Occipital lobe (tissue), 2 donors: ENCODE measurements around the gene MTHFD2L. TPM values are rescaled to one million over a fixed set of nuclear protein-coding genes. Genes with fewer than 3 reads are reported as not detected.
"Not testable (repeated sequence)": the region's sequence is repeated elsewhere in the genome, so short reads cannot be mapped to it uniquely, and the experiment has no call there.

Source experiments
- DNase-seq: peaks from one replicate; lab custom pipeline; 2025; lab: John Stamatoyannopoulos, UW
- total RNA-seq: library from RNA; depleted of rRNA; stranded (reverse); fragments of >200 nt; gene quantifications from one replicate; pipeline ENCODE4 v1.2.3, GENCODE V29; 2014

Gene MTHFD2L
- total RNA-seq, 1 donor from 2014 or later, result 48.0 TPM

DNA sequence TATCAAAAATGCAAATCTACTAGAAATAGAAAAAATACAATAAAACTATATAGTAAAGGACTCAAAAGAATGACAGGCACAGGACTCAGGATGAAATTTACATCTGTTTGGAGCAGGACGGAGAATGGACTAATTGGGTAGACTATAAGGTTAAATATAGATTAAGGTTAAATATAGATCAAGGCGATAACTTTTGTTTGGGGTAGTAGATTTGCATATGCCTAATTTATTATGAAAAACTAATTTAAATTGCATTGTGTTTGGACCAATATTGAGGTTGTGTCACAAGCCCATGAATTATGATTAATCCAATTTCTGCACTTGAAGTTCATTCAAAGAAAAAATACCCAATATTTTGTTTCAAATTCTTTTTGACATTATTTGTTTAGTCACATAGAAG, 31.0 kb downstream of the MTHFD2L start:
- DNase-seq, result no peak

- DNase-seq, result no peak
Measured at GRCh38 chr4:74189331-74190043, 31.6 kb downstream of the MTHFD2L start.

- DNase-seq, result no peak
Measured at GRCh38 chr4:74190332-74190731, 32.4 kb downstream of the MTHFD2L start.

GRCh38 chr4:74190919-74191397, 33.0 kb downstream of the MTHFD2L start:
- DNase-seq, result no peak

DNA sequence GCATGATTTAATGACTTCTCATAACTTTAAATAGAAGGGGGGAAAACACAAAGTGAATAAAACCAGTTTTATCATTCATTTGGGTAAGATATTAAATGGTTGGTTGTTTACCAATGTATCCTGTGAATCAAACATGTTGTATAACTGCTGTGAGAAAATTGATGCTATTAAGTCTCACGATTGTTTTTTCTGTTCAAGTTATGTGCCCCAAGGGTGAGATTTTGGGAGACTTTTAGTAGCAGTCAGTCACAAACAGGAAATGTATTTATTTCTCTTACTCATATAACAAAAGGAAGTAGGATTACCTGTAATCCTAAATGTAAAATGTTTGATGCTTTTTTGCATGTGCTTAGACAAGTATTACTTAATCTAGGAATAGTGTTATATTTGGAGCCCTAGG, 39.2 kb downstream of the MTHFD2L start:
- no peak for DNase-seq

DNA sequence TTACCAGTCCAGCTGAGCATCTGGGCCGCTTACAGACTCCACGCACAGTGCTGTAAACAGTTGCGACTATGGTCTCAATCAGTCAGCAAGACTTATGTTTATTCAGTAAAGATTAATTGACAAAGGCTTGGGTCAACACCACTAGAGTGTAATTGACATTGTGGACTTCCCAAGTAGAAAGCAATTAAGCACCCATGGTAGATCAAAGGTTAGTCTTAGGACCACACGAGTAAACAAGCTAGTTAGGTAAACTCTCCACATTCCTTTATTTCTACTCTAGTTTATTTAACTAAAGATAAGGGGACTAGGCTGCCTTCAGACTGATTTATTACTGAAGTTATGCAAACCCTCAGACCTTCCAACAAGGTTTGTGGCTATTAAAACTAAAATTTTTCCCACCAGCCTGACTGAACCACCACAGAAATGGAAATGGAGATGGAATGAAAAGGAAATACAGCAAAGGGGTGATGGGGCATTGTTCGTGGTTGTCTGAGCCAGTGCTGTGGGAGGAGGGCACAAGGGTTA, 44.2 kb downstream of the MTHFD2L start:
- DNase-seq, result no peak

GRCh38 chr4:74203467-74203866, 45.5 kb downstream of the MTHFD2L start:
- no peak for DNase-seq

GRCh38 chr4:74205046-74205445, 47.1 kb downstream of the MTHFD2L start:
- DNase-seq, result no peak

GRCh38 chr4:74205559-74205958, 47.6 kb downstream of the MTHFD2L start:
- DNase-seq, result no peak

- no peak for DNase-seq
Measured at GRCh38 chr4:74206088-74206825, 48.3 kb downstream of the MTHFD2L start.

DNA sequence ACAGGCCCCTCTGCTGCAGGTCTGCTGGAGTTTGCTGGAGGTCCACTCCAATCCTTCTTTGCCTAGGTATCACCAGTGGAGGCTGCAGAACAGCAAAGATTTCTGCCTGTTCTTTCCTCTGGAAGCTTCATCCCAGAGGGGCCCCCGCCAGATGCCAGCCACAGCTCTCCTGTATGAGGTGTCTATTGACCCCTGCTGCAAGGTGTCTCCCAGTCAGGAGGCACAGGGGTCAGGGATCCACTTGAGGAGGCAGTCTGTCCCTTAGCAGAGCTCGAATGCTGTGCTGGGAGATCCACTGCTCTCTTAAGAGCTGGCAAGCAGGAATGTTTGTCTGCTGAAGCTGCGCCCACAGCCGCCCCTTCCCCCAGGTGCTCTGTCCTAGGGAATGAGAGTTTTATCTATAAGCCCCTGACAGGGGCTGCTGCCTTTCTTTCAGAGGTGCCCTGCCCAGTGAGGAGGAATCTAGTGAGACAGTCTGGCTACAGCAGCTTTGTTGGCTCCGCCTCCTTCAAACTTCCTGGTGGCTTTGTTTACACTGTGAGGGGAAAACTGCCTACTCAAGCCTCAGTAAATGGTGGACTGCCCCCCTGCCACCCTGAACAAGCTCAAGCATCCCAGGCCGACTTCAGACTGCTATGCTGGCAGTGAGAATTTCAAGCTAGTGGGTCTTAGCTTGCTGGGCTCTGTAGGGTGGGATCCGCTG, 56.7 kb downstream of the MTHFD2L start:
- not testable (repeated sequence) for DNase-seq

GRCh38 chr4:74215236-74215635, 57.3 kb downstream of the MTHFD2L start:
- DNase-seq, result not testable (repeated sequence)

GRCh38 chr4:74217365-74217764, 59.4 kb downstream of the MTHFD2L start:
- no peak for DNase-seq

GRCh38 chr4:74218201-74218600, 60.3 kb downstream of the MTHFD2L start:
- DNase-seq, result no peak

DNA sequence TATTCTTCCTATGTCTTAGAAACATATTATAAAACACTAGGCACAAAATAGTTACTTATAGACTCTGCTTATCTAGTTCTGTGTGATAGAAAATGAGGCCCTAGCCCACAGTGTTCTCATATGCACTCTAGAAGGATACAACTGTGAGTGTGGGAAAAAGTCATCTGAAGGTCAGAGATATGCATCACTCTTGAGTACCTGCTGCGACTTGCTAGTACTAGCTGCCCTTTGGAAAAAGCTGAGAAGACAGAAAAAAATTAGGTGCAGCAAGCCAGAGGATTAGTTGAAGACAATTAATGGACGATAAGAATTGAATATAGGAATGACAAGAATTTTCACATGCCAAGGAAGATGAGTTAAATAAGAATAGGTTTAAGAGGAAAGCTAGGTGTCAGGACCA, 61.3 kb downstream of the MTHFD2L start:
- no peak for DNase-seq

DNA sequence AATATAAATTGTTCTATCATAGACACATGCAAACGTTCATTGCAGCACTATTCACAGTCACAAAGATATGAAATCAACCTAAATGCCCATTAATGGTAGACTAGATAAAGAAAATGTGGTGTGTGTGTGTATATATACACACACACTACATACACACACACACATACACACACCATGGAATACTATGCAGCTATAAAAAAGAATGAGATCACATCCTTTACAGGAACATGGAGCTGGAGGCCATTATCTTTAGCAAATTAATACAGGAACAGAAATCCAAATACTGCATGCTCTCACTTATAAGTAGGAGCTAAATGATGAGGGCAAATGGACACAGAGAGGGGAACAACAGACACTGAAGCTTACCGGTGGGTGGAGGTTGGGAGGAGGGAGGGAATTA, 65.2 kb downstream of the MTHFD2L start:
- DNase-seq, result no peak

DNA sequence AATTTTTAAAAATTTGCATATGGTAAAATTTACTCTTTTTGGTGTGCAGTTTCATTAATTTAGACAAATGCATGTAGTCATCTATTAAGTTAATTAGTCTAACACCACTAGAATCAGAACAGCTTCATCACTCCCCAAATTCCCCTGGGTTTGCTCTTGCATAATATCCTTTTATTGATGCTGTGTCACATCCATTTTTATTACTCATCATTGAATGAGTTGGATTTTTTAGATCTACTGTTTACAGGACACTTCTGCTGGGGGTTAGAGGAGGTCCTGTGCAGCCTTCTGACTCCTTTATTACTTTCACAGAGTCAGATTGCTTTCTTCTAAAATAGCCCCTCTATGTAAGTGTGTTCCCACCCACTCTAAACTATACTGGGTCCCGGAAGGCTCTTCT, 65.9 kb downstream of the MTHFD2L start:
- no peak for DNase-seq

DNA sequence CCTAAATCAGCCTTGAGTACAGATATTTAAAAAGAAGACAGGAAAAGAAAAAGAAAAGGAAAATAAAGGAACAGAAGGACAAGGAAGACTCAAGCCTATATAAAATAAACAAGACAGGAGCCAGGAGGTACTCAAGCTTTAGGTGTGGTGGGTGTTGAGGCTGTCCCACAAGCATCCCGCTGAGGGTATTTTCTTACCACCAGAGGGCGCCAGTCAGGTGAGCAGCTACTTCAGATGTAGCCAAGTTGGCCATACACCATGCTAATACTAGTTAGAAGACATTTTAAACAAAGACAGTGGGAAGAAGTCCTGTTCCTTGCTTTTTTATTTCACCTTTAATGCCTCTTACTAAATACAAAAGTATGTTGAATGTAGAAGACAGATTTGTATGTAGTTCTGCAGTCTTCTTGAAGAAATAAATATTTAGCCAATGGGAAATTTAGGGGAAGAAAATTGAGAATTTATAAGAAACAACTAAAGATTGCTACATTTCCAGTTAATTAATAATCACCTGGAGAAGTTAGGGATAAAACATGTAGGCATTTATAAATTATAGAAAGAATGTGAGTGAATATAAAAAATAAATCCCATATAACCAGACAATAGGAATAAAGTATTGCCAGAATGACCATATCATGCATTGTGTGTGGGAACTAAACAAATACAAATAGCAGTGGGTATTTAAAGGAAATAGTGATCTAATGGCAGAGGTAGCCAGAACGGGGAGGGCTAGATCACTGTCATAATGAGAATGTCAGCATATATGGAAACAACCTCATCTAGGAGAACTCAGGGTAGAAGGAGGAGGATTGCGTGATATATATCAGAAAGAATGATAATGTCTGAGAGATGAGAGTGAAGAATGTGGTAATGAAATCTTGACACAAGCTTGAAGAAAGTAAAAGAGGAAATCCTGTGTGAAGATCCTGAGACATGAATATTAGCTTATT, 71.0 kb downstream of the MTHFD2L start:
- no peak for DNase-seq

GRCh38 chr4:74230902-74231499, 73.1 kb downstream of the MTHFD2L start:
- DNase-seq, result no peak

- DNase-seq, result no peak
Measured at GRCh38 chr4:74235135-74235534, 77.2 kb downstream of the MTHFD2L start.
